Left cardiac atrium (tissue), 4 donors: ENCODE measurements around the gene EEF1AKMT3. TPM values are rescaled to one million over a fixed set of nuclear protein-coding genes. Genes with fewer than 3 reads are reported as not detected.
A peak's percentile ranks its signal among the peaks of the same experiment; 100 is the strongest.

Experiments used
- ATAC-seq, 2 donors: fragments of 200-7000 bp; cut with Tn5 transposase; one replicate each; pipeline ENCODE4 v1.9.1; 2020; ENCODE audit warnings: mild to moderate bottlenecking in 2 of 2, moderate library complexity in 2 of 2
- DNase-seq: peaks from one replicate; pipeline ENCODE4 v3.0.0-alpha.2; 2020
- intact Hi-C, 2 donors: fragments of 100-400 bp; cut with DNase I; formaldehyde crosslinking; loops; one replicate each; pipeline versions ENCODE4 v1.14.1 to v1.15.1; 2022 to 2023
- total RNA-seq, 2 donors: library from RNA; stranded (reverse); fragmentation: NEBNext Ultra II Directional; extraction: Animal tissue kit (Norgen Biotek cat#: 25700); gene quantifications; one replicate each; pipeline ENCODE4 v1.2.1, GENCODE V29; 2021
- donor health status: DM: no; HTN: yes; CAD: no.
- donor health status: DM: no; HTN: yes; CAD: no; lungs with severe emphysema.
- donor health status: DM: yes; HTN: yes; CAD: no.
- donor health status: Dilated cardiomyopathy.

EEF1AKMT3 gene
- total RNA-seq, 2 donors from 2014 or later: 2.9 to 3.3 TPM

GRCh38 chr12:57776247-57776587 lies 3.8 kb downstream of the EEF1AKMT3 start:
- DNase-seq: no peak
- intact Hi-C loops: no loop called here
- no peak for ATAC-seq

GRCh38 chr12:57777367-57777766 lies 5.0 kb downstream of the EEF1AKMT3 start:
- intact Hi-C loops: no loop called here
- DNase-seq (no peak), ATAC-seq (no peak)

- intact Hi-C loops: no loop called here
- no peak for ATAC-seq
- DNase-seq: no peak
Observed at GRCh38 chr12:57777911-57778310, 5.5 kb downstream of the EEF1AKMT3 start.

GRCh38 chr12:57779736-57780135 lies 7.3 kb downstream of the EEF1AKMT3 start:
- intact Hi-C loops: no loop called here
- DNase-seq (no peak), ATAC-seq (no peak)

GRCh38 chr12:57780284-57780897 lies 8.0 kb downstream of the EEF1AKMT3 start:
- intact Hi-C loops: no loop called here
- DNase-seq: no peak
- ATAC-seq: no peak

- intact Hi-C loops: no loop called here
- ATAC-seq: no peak
Observed at GRCh38 chr12:57781244-57781643, 8.8 kb downstream of the EEF1AKMT3 start.

GRCh38 chr12:57781801-57782200 lies 9.4 kb downstream of the EEF1AKMT3 start:
- ATAC-seq: no peak
- intact Hi-C loops: no loop called here
- DNase-seq: no peak

More at GRCh38 chr12:57781244-57781643, 8.8 kb downstream of the EEF1AKMT3 start:
- DNase-seq: no peak

- intact Hi-C loops: no loop called here
- DNase-seq: no peak
- no peak for ATAC-seq
Observed at GRCh38 chr12:57782243-57782607, 9.8 kb downstream of the EEF1AKMT3 start.

- intact Hi-C loops: no loop called here
- ATAC-seq: peak; percentile 85 to 98
- DNase-seq: peak; percentile 97
Observed at GRCh38 chr12:57782608-57783465, 10.4 kb downstream of the EEF1AKMT3 start, which contains the start of gene TSFM. TSS of gene TSFM (plus strand) at chr12:57782787. CDS start at chr12:57782802, 15 bp downstream.

- intact Hi-C loops: no loop called here
- DNase-seq (no peak), ATAC-seq (no peak)
Observed at GRCh38 chr12:57783466-57783801, 11.0 kb downstream of the EEF1AKMT3 start.

- DNase-seq (no peak), ATAC-seq (no peak)
- intact Hi-C loops: no loop called here
Observed at GRCh38 chr12:57783861-57784260, 11.4 kb downstream of the EEF1AKMT3 start.

GRCh38 chr12:57793920-57794319 lies 21.5 kb downstream of the EEF1AKMT3 start:
- ATAC-seq: peak in 1 of 2 donors; percentile 86
- DNase-seq: no peak
- intact Hi-C loops: no loop called here

- DNase-seq (no peak), ATAC-seq (no peak)
- intact Hi-C loops: no loop called here
Observed at GRCh38 chr12:57795354-57795753, 22.9 kb downstream of the EEF1AKMT3 start.

GRCh38 chr12:57796996-57797395 lies 24.6 kb downstream of the EEF1AKMT3 start:
- intact Hi-C loops: no loop called here
- DNase-seq: no peak
- ATAC-seq: no peak

- intact Hi-C loops: no loop called here
- DNase-seq (no peak), ATAC-seq (no peak)
Observed at GRCh38 chr12:57797933-57798332, 25.5 kb downstream of the EEF1AKMT3 start.

- DNase-seq (no peak), ATAC-seq (no peak)
- intact Hi-C loops: no loop called here
Observed at GRCh38 chr12:57800965-57801364, 28.6 kb downstream of the EEF1AKMT3 start.

GRCh38 chr12:57802607-57803006 lies 30.2 kb downstream of the EEF1AKMT3 start:
- DNase-seq: no peak
- no peak for ATAC-seq
- intact Hi-C loops: no loop called here

- ATAC-seq (peak; percentile 83 to 84), DNase-seq (peak; percentile 45)
- intact Hi-C loops: no loop called here
Observed at GRCh38 chr12:57803319-57803893, 31.0 kb downstream of the EEF1AKMT3 start.

GRCh38 chr12:57806677-57807076 lies 34.3 kb downstream of the EEF1AKMT3 start:
- DNase-seq (no peak), ATAC-seq (no peak)
- intact Hi-C loops: no loop called here

- intact Hi-C loops: no loop called here
- ATAC-seq (no peak), DNase-seq (no peak)
Observed at GRCh38 chr12:57807285-57807684, 34.9 kb downstream of the EEF1AKMT3 start.

- ATAC-seq (no peak), DNase-seq (no peak)
- intact Hi-C loops: no loop called here
Observed at GRCh38 chr12:57808351-57808750, 35.9 kb downstream of the EEF1AKMT3 start.
